NCI-H2171 (cell line): ENCODE results near the gene DDHD1.

ENCODE experiments used
- DNase-seq: peaks from one replicate; lab custom pipeline; 2025; lab: John Stamatoyannopoulos, UW

Gene DDHD1

GRCh38 chr14:53034036-53034435 is 119.1 kb downstream of the DDHD1 start:
- no peak for DNase-seq

GRCh38 chr14:53032838-53033390 is 120.2 kb downstream of the DDHD1 start:
- no peak for DNase-seq

- no peak for DNase-seq
Observed at GRCh38 chr14:53032161-53032803, 120.8 kb downstream of the DDHD1 start.

GRCh38 chr14:53027562-53027961 is 125.6 kb downstream of the DDHD1 start:
- no peak for DNase-seq

- DNase-seq = no peak
Observed at GRCh38 chr14:53027041-53027440, 126.1 kb downstream of the DDHD1 start.

- DNase-seq = no peak
Observed at GRCh38 chr14:53023325-53023724, 129.8 kb downstream of the DDHD1 start.

- DNase-seq = no peak
Observed at GRCh38 chr14:53022593-53022992, 130.5 kb downstream of the DDHD1 start.

- DNase-seq = no peak
Observed at GRCh38 chr14:53020193-53020932, 132.8 kb downstream of the DDHD1 start.

GRCh38 chr14:53019406-53019805 is 133.7 kb downstream of the DDHD1 start:
- DNase-seq = no peak

- no peak for DNase-seq
Observed at GRCh38 chr14:53017837-53018236, 135.3 kb downstream of the DDHD1 start.

- no peak for DNase-seq
Observed at GRCh38 chr14:53016919-53017318, 136.2 kb downstream of the DDHD1 start.

GRCh38 chr14:53016491-53016890 is 136.6 kb downstream of the DDHD1 start:
- no peak for DNase-seq

- no peak for DNase-seq
Observed at GRCh38 chr14:53011053-53011462, 142.1 kb downstream of the DDHD1 start.

- no peak for DNase-seq
Observed at GRCh38 chr14:53010193-53011040, 142.7 kb downstream of the DDHD1 start.

- DNase-seq = no peak
Observed at GRCh38 chr14:53006931-53007562, 146.1 kb downstream of the DDHD1 start.

GRCh38 chr14:53004976-53005375 is 148.1 kb downstream of the DDHD1 start:
- DNase-seq = no peak

GRCh38 chr14:53003776-53004175 is 149.3 kb downstream of the DDHD1 start:
- DNase-seq = no peak

GRCh38 chr14:53002576-53002975 is 150.5 kb downstream of the DDHD1 start:
- DNase-seq = no peak

GRCh38 chr14:53001787-53002378 is 151.2 kb downstream of the DDHD1 start:
- DNase-seq = no peak

- DNase-seq = no peak
Observed at GRCh38 chr14:52998376-52999015, 154.6 kb downstream of the DDHD1 start.

- DNase-seq = no peak
Observed at GRCh38 chr14:52996493-52996892, 156.6 kb downstream of the DDHD1 start.
